CD4-positive, alpha-beta T cell treated with Interleukin-21 for 1 hour (primary cell): ENCODE measurements around the gene ZNF319.
"Not testable (repeated sequence)": the region's sequence is repeated elsewhere in the genome, so short reads cannot be mapped to it uniquely, and the experiment has no call there.

Source experiments
- DNase-seq: peaks from one replicate; pipeline ENCODE4 v3.0.0-alpha.2; 2020

The ZNF319 gene

GRCh38 chr16:58020628-58021521, 20.4 kb upstream of the ZNF319 start:
- DNase-seq, result peak; percentile 73

GRCh38 chr16:58019866-58020538, 19.5 kb upstream of the ZNF319 start:
- DNase-seq, result no peak

GRCh38 chr16:58018803-58019202, 18.3 kb upstream of the ZNF319 start:
- no peak for DNase-seq

GRCh38 chr16:58016840-58017446, 16.5 kb upstream of the ZNF319 start:
- DNase-seq, result no peak

GRCh38 chr16:58013201-58013956, 12.9 kb upstream of the ZNF319 start:
- no peak for DNase-seq

- no peak for DNase-seq
Observed at GRCh38 chr16:58012481-58012880, 12.0 kb upstream of the ZNF319 start.

GRCh38 chr16:58011652-58012051, 11.2 kb upstream of the ZNF319 start:
- DNase-seq, result no peak

- no peak for DNase-seq
Observed at GRCh38 chr16:58010886-58011285, 10.4 kb upstream of the ZNF319 start.

- DNase-seq, result no peak
Observed at GRCh38 chr16:58009856-58010416, 9.5 kb upstream of the ZNF319 start.

- DNase-seq, result not testable (repeated sequence)
Observed at GRCh38 chr16:58004736-58005135, 4.3 kb upstream of the ZNF319 start.

GRCh38 chr16:58002936-58003335, 2.5 kb upstream of the ZNF319 start:
- DNase-seq, result no peak

GRCh38 chr16:58002416-58002800, 1.9 kb upstream of the ZNF319 start:
- no peak for DNase-seq

- DNase-seq, result no peak
Observed at GRCh38 chr16:58001781-58002415, 1.4 kb upstream of the ZNF319 start.

- peak; percentile 87 for DNase-seq
Observed at GRCh38 chr16:58000706-58001676, 519 bp upstream of the ZNF319 start, which contains the start of gene USB1. USB1 (plus strand) TSS chr16:58001407; CDS start chr16:58001484, 77 bp downstream.

- DNase-seq, result peak; percentile 49
Observed at GRCh38 chr16:57999366-57999970, 1.0 kb downstream of the ZNF319 start.

GRCh38 chr16:57998992-57999365, 1.5 kb downstream of the ZNF319 start:
- DNase-seq, result peak; percentile 33

- DNase-seq, result peak; percentile 75
Observed at GRCh38 chr16:57998486-57998885, 2.0 kb downstream of the ZNF319 start.

GRCh38 chr16:57997528-57998265, 2.8 kb downstream of the ZNF319 start:
- DNase-seq, result no peak

- DNase-seq, result no peak
Observed at GRCh38 chr16:57997176-57997527, 3.3 kb downstream of the ZNF319 start.
